ENCODE measurements around the gene CFAP299. TPM values are rescaled to one million over a fixed set of nuclear protein-coding genes. Genes with fewer than 3 reads are reported as not detected.

The CFAP299 gene
- total and polyA plus RNA-seq, 2 of the 13 experiments (the other 11 are each of a cell fraction or from before 2014, with no cell fraction given) = not detected

- TF ChIP-seq IRF1 (CRISPR knock-in tag; IDR thresholded peaks at IDR 0.05; ENCODE audit: low read depth) (no peak), MED8 (CRISPR knock-in tag; IDR thresholded peaks at IDR 0.05; ENCODE audit: insufficient replicate concordance) (no peak), ARNT (IDR thresholded peaks at IDR 0.05) (no peak), TBX2 (CRISPR knock-in tag; IDR thresholded peaks at IDR 0.05; ENCODE audit: borderline replicate concordance) (no peak), RBM22 (optimal IDR thresholded peaks at IDR 0.05; ENCODE audit: low read length) (no peak), TEAD3 (CRISPR knock-in tag; optimal IDR thresholded peaks at IDR 0.05; ENCODE audit: borderline replicate concordance) (no peak), NFYB (CRISPR knock-in tag; IDR thresholded peaks at IDR 0.05) (no peak), MAFG (CRISPR knock-in tag; IDR thresholded peaks at IDR 0.05) (no peak), ZNF276 (CRISPR knock-in tag; IDR thresholded peaks at IDR 0.05; ENCODE audit: low read depth) (no peak), FOSL1 (CRISPR knock-in tag; IDR thresholded peaks at IDR 0.05; ENCODE audit: borderline replicate concordance) (no peak)
Observed at GRCh38 chr4:80386281-80386886, 50.9 kb downstream of the CFAP299 start (continued).

Data from HepG2 (cell line).